Stimulated activated CD4-positive, alpha-beta T cell treated with anti-CD3 and anti-CD28 coated beads, TNF-alpha, amount 100 ng/mL, for 4 hours (primary cell): Measurements from ENCODE around the gene RAB3GAP2.
"Not testable (repeated sequence)": the region's sequence is repeated elsewhere in the genome, so short reads cannot be mapped to it uniquely, and the experiment has no call there.

Experiments used
- DNase-seq, 3 experiments: peaks; one replicate each; pipeline ENCODE4 v3.0.0-alpha.2; 2020; ENCODE audit warnings: low read depth in 3 of 3

Gene RAB3GAP2

DNA sequence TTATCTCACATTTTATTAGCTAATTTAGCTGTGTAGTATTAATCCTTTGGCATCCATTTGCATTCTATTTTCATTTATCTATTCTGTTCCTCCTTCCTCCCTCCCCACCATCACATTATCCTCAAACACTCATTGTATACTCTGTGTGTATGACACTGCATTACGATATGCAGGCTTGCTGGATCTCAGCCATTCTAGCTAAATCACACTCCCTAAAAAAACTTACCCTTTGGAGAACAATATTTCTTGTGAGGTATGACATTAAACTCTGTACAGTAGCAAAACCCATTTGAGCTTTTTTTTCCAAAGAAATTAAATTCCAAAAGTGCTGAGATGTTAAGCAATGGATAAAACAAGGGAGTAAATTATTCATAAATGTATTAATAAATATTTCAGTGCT is 11.4 kb upstream of the RAB3GAP2 start:
- DNase-seq: no peak

DNA sequence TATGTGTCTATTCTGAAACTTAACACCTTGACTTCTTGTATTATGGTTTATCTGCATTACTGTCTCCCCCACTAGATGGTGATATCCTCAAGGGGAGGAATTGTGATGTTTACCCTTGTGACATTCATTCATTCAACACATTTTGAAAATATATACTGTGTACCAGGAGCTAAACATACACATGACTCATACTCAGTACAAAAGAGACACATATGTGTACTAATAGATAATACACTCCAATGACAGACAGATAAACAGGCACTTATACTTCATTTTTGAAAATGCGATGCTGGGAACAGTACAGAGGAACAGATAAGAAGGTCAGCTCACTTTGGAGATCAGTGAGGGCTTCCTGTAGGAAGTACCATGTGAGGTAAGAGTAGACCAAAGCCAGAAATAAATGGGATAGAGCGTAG is 8.9 kb upstream of the RAB3GAP2 start:
- no peak for DNase-seq

DNA sequence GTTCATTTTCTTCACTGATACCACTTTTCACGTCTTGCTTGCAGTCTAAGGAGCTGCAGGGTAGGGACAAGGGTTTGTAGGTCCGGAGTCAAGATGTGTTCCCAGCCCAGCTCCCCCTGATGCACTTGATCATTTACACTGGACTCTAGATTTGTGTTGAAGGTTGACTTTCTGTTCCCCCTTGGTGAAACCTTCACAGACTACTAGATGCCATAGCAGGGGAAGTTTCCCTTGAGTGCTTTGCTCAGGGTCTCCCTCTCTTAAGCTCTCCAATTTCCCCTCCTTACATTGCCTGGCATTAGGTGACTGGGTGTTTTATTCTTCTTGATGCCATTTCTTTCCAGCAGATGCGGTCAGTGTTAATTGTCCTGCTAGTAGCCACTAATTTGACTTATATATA is 8.0 kb upstream of the RAB3GAP2 start:
- no peak for DNase-seq

DNA sequence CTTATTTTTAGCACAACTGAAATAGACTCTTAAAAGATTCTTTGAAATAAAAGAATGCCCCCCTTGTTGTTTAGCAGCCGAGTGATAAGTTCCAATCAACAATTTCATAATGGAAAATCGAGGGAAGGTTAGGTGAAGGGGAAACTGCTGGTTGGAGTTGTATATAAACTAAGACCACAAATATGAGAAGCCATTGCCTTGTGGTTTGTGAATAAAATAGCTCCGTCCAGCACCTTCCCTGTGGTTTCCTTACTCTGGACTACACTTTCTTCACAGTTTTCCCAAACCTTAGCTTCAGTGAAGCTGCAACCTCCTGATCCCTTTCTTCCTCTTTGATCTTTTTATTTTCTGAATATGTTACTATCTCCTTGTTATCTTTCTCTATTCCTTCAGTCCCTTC is 6.7 kb upstream of the RAB3GAP2 start:
- no peak for DNase-seq

DNA sequence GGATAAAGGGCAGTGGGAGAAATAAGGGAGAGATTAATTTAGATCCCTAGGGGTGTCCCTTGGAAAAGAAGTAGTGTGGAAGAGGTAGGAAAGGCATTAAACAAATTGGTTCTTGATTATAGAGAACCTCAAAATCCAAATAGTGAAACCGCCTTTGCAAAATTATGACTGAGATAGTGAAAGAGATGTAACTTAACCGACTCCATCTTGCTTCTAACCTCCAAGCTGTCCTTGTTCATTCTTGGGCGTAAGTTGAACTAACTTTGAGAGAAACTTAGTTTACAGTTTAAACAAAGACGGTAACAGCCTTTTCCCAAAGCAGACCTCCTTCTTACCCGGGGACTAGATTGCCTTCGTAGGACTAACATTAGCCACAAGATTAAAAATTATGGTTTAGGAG is 3.2 kb upstream of the RAB3GAP2 start:
- no peak for DNase-seq

DNA sequence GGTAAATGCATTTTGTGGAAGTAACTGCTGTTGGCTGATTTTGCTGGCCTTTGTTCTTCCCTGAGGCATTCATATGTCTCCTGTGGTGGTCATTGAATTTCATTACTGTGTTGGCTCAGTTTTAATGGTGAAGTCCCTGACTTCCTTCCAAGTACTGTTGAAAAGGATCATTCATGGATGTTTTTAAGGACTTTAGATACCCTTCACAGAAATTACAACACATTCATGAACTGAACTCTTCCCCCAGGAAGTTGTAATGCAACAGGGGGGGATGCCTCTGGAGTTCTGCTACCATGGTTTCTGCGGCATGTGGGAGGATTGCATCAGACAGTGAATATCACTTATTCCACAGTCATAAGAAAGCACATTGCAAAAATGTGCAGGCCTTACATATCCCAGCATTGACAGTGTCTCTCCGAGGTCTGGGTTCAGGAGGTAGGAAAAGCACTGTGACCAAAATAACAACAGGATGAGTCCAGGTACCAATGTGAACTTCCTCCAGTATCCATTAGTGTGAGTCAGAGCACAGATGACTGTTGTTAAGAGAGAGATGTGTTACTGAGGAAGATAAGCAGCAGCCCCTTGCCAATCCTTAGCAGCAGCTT is 2.1 kb upstream of the RAB3GAP2 start:
- no peak for DNase-seq

DNA sequence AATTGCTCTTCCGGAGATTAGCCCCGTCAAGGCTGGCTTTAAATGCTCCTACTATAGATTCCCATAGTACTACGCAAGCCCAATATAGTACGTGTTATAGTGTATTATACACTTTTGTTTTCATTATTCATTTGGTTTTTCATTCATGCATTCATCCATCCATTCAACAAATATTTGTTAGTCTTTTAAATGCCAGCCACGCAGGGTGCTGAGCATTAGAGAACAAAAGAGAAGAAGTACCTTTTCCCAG is 513 bp upstream of the RAB3GAP2 start:
- no peak for DNase-seq

DNA sequence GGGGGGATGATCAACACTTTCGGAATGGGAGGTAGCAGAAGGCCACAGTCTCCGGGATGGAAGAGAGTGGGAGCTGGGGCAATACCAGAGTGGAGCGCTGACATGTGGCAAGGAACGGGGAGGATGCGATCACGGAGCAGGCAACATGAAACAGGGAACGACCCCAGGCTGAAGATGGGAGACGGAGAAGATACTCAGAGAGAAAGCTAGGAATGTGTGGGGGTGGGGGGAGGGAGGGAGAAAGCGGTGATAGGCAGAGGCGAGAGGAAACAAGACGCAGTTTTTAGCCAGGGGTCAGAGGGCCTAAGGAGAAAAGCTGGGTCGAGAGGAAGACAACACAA is 577 bp downstream of the RAB3GAP2 start:
- DNase-seq: peak in 1 of 3 experiments; percentile 4

DNA sequence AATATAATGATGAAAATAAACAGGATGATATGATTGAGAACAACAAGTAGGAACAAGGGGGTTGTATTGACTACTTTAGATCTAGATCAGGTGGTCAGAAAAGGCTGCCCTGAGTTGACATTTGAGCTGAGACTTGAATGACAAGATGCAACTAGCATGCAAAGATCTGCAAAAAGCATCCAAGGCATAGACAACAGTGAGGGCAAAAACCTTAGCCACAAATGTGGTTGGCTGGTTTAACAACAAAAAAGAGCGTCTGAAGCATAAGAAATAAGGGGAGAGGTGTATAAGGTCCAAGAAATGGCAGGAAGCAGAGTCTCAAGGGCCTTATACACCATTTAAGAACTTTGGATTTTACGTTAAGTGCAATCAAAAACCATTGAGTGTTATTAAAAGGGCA is 3.2 kb downstream of the RAB3GAP2 start:
- DNase-seq: no peak

DNA sequence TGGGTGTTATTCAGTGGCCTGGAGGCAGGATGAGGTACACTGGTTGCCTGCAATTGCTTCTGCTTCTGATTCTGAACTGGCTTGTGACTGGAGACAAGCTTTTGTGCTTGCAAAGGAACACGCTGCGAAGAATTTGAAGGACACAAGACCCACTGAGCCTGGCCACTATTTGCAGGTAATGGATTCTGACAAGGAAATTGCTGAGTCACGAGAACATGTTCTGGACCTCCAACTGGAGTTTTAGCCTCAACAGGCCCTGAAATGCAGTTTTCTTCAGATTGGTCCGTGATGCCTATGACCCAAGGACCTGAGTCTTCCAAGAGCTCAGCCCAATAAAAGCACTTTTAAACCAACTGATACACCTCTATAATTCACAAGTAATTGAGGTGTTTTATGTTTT is 4.6 kb downstream of the RAB3GAP2 start:
- no peak for DNase-seq

DNA sequence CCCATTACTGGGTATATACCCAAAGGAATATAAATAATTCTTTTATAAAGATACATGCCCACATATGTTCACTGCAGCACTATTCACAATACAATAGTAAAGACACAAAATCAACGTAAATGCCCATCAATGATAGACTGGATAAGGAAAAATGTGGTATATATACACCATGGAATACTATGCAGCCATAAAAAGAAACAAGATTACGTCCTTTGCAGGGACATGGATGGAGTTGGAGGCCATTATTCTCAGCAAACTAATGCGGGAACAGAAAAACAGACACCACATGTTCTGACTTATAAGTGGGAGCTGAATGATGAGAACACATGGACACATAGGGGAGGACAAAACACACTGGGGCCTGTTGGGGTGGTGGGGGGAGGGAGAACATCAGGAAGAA is 12.0 kb downstream of the RAB3GAP2 start:
- not testable (repeated sequence) for DNase-seq

DNA sequence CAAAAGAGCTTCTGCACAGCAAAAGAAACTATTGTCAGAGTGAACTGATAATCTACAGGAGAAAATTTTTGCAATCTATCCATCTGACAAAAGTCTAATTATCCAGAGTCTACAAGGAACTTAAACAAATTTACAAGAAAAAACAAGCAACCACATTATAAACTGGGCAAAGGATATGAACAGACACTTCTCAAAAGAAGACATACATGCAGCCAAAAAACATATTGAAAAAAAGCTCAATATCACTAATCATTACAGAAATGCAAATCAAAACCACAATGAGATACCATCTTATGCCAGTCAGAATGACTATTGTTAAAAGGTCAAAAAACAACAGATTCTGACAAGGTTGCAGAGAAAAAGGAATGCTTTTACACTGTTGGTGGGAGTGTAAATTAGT is 12.5 kb downstream of the RAB3GAP2 start:
- DNase-seq: not testable (repeated sequence)

DNA sequence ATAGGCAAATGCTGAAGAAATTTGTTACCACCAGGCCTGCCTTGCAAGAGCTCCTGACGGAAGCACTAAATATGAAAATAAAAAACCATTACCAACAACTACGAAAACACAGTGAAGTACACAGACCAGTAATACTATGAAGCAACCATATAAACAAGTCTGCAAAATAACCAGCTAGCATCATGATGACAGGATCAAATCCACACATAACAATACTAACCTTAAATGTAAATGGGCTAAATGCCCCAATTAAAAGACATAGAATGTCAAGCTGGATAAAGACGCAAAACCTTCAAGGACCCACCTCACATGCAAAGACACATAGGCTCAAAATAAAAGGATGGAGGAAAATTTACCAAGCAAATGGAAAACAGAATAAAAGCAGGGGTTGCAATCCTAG is 16.1 kb downstream of the RAB3GAP2 start:
- not testable (repeated sequence) for DNase-seq

DNA sequence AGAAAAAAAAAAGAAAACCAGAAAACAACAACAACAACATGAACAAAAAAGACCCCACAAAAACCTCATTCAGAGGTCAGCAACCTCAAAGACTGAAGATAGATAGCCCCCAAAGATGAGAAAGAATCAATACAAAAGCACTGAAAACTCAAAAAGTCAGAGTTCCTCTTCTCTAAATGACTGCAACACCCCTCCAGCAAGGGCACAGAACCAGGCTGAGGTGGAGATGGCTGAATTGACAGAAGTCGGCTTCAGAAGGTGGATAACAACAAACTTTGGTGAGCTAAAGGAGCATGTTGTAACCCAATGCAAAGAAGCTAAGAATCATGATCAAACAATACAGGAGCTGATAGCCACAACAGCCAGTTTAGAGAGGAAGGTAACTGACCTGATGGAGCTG is 17.0 kb downstream of the RAB3GAP2 start:
- no peak for DNase-seq

DNA sequence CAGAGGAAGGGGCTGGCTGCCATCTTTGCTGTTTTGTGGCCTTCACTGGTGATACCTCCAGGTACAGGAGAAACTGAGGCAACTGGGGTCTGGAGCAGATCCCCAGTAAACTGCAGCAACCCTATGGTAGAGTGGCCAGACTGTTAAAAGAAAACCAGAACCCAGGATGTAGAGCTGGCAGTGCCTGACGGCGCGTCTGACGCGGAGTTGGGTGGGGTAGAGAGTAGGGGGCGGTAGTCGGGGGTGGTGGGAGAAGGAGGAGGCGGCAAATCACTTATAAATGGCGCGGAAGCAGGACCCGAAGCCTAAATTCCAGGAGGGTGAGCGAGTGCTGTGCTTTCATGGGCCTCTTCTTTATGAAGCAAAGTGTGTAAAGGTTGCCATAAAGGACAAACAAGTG is 19.0 kb downstream of the RAB3GAP2 start:
- DNase-seq: not testable (repeated sequence)

DNA sequence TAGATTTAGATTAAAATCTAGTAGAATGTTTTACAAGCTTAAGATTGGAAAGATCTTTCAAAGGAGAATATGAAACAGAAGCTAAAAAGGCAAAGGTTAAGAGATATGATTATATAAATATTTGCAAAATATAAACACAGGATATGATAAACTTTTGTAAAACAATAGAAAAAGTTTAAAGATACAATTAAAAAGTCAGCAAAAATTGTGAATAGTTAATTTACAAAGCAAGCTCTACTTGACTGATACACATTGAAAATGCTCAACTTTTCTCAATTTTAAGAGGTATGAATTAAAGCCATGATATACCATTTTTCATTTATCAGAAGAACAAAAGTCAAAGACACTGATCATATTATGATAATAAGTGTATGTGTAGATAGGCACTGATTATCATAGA is 21.0 kb downstream of the RAB3GAP2 start:
- DNase-seq: no peak

DNA sequence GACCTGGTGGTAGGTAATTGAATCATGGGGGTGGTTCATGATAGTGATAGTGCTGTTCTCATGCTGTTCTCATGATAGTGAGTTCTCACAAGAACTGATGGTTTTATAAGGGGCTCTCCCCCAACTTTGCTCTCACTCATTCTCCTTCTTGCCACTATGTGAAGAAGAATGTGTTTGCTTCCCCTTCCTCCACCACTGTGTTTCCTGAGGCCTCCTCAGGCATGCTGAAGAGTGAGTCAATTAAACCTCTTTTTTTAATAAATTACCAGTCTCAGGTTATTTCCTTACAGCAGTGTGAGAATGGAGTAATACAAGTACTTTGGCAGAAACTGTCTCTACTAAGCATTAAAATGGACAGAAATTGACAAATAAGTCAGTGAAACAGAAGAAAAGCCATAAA is 21.6 kb downstream of the RAB3GAP2 start:
- DNase-seq: no peak

DNA sequence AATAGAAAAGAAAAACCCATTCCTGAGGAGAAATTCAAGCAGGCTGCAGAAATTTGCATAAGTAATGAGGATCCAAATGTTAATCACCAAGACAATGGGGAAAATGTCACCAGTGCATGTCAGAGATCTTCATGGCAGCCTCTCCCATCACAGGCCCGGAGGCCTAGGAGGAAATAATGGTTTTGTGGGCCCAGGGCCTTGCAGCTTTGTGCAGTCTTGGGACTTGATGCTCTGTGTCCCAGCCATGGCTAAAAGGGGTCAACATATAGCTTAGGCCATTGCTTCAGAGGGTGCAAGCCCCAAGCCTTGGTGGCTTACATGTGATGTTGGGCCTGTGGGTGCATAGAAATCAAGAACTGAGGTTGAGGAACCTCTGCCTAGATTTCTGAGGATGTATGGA is 22.7 kb downstream of the RAB3GAP2 start:
- no peak for DNase-seq

DNA sequence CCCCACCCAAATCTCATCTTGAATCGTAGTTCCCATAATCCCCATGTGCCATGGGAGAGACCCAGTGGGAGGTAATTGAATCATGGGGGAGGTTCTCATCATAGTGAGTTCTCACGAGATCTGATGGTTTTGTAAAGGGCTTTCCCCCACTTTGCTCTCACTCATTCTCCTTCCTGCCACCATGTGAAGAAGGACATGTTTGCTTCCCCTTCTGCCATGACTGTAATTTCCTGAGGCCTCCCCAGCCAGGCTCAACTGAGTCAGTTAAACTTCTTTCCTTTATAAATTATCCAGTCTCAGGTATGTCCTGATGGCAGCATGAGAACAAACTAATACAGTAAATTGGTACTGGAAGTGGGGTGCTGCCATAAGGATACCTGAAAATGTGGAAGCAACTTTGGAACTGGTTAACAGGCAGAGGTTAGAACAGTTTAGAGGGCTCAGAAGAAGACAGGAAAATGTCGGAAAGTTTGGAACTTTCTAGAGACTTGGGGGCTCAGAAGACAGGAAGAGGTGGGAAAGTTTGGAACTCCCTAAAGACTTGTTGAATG is 23.5 kb downstream of the RAB3GAP2 start:
- DNase-seq: not testable (repeated sequence)

DNA sequence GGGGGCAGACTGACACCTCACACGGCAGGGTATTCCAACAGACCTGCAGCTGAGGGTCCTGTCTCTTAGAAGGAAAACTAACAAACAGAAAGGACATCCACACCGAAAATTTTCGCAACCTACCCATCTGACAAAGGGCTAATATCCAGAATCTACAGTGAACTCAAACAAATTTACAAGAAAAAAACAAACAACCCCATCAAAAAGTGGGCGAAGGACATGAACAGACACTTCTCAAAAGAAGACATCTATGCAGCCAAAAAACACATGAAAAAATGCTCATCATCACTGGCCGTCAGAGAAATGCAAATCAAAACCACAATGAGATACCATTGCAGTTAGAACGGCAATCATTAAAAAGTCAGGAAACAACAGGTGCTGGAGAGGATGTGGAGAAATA is 26.4 kb downstream of the RAB3GAP2 start:
- not testable (repeated sequence) for DNase-seq

DNA sequence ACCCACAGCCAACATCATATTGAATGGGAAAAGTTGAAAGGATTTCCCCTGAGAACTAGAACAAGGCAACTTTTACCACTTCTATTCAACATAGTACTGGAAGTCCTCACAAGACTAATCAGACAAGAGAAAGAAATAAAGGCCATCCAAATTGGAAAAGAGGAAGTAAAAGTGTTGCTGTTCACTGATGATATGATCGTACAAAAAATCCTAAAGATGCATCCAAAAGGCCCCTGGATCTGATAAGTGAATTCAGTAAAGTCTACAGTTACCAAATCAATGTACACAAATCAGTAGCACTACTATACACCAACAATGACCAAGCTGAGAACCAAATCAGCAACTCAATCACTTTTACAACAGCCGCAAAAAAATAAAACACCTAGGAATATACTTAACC is 28.3 kb downstream of the RAB3GAP2 start:
- DNase-seq: no peak

DNA sequence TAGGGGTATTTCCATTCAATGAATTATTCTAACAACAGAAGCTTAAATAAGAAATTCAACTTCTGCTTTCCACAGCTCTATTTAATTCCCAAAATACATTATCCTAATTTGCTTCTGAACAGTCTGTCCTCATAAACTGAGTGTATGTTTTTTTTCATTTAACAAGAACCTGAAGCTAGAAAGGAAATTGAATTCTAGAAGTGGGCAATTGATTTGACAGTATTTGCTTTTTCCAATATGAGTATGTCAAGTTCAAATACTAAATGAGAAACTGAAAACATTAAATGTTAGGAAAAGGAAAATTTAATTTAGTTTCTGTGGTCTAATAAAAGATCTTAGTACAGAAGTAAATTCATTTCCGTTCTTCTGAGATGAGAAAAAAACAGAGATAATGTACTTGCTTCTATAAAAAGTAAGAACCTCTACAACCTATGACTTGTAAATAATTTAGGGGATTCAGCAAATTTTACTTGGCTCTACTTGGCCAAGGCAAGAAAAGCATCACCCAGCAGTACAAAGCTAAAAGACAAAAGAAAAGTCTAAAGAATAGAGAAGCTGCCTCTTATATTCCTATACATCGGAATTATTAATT is 31.1 kb downstream of the RAB3GAP2 start:
- DNase-seq: no peak

DNA sequence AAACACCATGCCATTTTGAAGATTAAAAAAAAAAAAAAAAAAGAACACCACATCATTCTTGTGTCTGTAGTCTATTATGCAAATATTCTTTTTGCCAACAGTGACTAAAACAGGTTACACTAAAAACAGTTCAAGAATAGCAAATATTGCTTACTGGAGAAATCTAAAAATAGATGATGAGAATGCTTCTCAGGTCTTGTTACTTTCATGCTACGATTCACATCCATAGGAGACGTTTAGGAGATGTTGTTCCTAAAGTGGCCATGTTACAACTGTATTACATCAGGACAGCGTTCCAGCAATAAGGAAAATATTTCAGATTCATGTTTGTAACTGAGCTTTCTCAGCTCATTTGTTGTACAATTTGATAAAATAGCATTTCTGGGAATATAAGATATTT is 32.3 kb downstream of the RAB3GAP2 start:
- DNase-seq: no peak

DNA sequence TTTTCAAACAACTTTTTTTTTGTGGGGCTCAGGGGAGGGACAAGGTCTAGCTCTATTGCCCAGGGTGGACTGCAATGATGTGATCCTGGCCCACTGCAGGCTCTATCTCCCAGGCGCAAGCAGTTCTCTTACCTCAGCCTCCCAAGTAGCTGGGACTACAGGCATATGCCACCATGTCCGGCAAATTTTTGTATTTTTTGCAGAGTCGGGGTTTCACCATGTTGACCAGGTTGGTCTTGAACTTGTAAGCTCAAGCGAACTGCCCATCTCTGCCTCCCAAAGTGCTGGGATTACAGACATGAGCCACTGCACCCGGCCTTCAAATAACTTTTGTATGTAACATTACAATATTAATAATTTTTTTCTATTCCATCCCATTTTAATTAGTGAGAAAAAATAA is 33.0 kb downstream of the RAB3GAP2 start:
- no peak for DNase-seq
